Iris pigment epithelial cell (primary cell): ENCODE results near the gene RNU6-1.
A peak's percentile ranks its signal among the peaks of the same experiment; 100 is the strongest.

Experiments used
- DNase-seq: peaks from one replicate; pipeline ENCODE4 v3.0.0-alpha.2; 2011; ENCODE audit warnings: low read depth

Gene RNU6-1

DNA sequence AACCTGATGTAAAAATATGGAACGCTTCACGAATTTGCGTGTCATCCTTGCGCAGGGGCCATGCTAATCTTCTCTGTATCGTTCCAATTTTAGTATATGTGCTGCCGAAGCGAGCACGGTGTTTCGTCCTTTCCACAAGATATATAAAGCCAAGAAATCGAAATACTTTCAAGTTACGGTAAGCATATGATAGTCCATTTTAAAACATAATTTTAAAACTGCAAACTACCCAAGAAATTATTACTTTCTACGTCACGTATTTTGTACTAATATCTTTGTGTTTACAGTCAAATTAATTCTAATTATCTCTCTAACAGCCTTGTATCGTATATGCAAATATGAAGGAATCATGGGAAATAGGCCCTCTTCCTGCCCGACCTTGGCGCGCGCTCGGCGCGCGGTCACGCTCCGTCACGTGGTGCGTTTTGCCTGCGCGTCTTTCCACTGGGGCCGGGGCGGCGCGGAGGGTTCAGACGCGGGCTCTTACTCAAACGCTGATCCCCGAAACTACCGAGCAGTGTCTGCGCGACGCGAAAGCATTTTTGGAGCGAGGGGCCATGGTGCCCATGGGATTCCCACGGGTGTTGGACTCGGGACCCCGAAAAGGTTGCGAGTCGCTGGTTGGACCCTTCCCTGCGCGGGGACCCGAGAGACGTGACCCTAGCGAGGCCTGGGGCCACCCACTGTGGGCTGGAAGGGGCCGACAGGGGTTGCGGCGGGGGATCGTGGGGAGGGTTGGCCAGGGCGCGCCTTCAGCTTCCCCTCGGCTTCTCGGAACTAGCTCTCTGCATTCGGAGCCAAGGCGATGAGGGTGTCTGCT is at the start of gene RNU6-1:
RNU6-1 (minus strand) TSS at position 117 of the 820 bp plus-strand sequence.
- DNase-seq: peak; percentile 88

DNA sequence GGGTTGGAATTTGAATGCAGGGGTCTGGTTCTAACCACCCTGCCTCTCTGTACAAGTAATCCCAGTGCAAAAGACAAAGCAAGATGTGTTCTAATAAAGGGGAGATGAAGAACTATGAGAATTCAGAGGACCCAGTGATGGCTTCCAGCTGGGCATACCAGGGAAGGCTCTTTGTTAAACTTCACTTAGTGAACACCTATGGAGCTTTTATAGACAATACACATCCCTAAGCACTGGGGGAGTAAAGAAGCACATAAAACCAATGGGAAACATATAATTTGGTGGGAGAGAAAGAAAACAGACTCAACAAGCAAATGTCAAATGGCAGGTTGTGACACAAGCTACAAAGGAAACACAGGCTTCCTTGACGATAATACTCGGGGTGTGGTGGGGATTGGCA is 47.9 kb upstream of the RNU6-1 start:
- DNase-seq: no peak

DNA sequence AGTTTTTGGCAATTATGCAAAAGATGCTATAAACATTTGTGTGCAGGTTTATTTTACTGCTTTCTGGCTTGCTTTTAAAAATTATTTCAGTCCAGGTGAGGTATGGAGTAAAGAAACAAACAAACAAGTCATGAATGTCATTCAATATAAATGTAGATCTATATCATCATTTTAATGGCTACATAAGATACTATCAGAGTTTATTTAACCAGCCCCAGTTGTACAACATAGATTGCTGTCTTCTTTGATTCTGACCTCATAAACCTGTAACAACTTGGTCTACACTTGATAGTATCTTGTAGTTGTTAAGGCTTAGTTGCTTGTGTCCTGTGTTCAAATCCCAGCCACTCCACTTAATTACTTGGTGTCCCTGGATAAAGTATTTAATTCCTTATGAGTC is 46.0 kb upstream of the RNU6-1 start:
- no peak for DNase-seq

DNA sequence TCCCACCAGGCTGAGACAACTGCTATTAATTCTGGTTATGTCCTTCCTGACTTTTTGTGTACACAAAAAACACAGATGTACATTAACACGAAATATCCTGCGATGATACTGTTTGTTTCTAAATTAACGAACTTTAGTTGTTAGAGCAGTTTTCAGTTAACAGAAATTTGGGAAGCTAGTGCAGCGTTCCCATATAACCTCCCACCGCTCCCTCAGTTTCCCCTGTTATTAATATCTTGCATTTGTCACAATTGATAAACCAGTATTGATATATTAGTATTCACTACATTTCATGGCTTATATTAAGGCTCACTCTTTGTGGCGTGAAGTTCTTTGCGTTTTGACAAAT is 45.3 kb upstream of the RNU6-1 start:
- no peak for DNase-seq

DNA sequence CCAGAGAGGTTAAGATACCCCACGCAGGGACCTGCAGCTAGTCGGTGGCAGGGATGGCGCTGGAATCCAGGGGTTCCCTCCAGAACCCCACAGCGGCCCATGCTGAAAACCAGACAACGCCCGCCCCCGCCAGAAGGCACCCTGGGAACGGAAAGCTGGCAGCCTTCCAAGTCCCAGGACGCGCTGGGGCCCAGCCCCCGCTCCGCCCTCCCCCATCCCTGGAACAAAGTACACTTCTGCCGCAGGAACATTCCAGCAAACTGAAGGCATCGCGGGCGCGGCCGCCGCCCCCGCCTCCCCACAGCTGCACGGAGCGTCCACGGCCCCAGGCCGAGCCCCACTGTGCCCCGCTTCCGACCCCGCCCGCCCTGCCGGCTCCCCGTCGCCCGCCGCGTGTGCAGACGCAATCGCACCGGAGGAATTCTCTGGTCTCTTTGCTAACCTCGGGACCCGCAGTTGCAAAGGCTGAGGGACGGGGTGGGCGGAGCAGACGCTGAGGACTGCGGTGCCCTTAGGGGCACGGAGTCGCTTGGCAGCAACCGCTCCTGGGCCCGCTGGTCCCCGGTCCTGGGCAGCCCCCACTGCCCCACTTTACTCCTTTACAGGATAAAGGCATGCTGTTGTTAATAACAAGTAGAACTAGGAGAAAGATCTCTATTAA is 44.8 kb upstream of the RNU6-1 start:
- DNase-seq: peak; percentile 89

DNA sequence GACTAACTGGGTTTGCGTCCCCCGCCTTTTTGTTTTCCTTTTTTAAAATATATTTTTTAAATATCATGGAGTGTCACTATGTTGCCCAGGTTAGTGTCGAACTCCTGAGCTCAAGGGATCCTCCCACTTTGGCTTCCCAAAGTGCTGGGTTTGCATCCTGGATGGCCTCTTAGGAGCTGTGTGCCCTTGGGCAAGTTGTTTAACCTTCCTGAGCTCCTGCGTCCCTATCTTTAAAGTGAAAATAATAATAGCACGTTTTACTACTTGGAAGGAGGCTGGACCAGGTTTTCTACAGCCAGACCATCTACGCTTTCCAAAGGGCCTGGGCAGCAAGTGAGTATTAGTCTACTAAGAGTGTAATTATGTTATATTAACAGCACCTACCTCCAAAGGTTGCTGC is 44.2 kb upstream of the RNU6-1 start:
- no peak for DNase-seq

DNA sequence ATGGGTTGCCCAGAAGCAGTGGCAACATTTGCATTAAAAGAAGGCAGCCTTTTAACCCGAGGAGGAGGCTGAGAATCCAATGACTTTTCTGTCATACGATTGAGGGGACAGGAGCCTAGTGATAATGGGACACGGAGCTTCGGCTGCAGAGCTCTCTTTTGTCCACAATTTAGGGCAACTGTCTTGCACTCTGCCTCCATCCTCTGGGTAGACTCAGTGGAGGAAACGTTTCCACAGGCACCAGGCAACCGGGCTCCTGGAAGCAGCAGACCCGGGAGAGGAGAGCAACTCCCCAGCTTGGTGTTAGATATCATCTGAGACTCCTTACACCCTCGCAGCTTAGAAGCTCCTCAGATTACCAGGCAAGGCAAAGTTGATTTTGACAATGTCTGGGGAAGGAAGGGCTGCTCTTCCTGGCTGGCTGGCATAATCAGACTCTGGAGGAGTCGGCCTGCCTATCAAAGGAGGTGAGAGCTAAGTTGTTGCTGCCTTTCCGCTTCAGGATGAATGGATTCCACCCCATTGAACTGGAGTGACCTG is 43.5 kb upstream of the RNU6-1 start:
- no peak for DNase-seq

DNA sequence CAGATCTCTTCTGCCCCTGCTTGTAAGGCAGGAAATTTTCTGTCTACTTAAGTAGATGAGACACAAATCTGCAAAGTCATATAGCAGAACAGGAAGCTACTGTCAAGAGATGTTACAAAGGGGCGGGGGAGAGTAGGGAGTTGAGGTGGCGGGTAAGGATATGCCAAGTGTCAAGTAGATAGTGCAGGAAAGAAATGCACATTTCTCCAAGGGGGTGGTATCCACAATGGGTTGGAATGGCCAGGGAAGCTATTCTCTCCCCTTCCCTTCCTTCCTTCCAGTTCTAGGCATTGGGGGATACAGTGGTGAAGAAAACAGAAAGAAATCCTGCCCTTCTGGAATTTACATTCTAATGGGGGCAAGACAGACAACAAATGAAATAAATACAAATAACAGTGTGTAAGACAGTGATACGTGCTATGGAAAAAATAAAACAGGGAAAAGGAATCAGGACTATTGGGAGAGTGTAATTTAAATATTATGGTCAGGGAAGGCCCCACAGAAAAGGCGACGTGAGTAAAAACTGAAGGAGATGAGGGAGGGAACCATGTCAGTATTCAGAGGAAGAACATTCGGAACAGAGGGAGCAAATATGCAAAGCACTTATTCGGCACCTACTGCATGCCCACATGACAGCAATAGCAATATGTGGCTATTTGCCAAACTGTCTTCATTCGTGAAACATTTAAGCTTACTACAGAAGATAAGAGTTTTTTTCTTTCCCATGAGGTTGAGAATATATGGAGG is 42.8 kb upstream of the RNU6-1 start:
- DNase-seq: peak; percentile 44

DNA sequence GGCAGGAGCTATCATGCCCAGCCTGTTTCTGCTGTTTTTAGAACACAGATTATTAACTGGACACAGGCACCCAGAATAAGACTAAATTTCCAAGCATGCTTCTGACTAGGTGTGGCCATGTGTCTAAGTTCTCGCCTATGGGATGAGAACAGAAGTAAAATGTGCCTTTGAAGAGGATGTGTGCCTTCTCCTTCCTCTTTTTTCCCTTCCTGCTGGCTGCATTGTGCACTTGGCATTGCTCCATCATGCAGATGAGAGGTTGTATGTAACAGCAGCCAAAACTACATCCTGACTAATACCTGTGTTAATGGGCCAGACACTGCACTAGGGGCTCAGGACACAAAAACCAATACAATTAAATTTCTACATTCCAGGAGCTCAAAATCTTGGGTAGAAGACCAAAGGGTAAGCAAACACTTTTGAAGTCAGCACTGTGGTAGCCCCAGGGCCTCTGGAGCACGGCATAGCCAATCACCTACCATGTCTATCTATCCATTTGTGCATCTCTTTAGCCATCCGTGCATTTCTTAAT is 40.9 kb upstream of the RNU6-1 start:
- DNase-seq: peak; percentile 28

DNA sequence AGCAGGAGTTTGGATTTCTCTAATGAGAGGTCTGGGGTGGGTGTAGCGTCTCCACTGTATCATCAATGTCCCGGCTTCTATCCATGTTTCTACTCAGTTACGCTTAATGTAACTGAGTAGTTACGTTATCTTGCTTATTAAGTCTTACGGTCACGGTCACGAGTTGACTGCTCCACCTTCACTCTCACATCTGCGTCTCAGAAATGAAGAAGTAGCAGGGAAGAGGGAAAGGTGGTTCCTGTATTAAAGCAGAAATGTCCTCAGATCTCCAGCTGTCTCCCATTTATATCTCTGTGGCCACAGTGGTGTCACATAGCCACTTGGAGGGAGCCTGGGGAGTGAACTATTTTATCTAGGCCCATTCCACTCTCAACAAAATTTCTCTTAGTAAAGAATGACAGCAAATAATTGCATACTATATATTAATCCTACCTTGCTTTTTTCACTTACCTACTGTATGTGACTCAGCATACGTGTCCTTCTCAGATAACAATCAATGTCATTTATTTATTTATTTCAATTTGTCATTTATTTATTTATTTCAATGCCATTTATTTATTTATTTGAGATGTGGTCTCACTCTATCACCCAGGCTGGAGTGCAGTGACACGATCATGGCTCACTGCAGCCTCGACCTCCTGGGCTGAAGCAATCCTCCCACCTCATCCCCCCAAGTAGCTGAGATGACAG is 39.7 kb upstream of the RNU6-1 start:
- no peak for DNase-seq

DNA sequence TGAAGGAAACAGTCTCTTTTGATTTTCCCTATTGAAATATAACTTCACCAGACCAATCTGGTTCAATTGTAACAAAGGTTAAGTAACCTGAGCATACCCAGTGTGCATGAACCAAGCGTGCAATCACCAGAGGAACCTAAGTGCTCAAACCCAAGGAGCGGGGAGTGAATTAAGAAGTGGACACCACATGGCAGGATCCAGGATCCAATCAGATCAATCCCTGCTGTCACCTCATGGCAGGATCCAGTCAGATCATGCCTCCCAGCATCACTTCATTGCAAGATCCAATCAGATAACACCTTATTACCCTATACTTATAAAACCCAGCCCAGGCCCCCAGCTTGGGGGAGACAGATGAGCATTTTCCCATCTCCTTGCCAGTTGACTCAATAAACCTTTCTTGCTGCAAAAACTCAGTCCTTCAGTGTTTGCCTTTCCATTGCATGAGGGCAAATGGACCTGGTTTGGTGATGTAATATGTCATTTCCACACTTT is 38.9 kb upstream of the RNU6-1 start:
- DNase-seq: no peak

DNA sequence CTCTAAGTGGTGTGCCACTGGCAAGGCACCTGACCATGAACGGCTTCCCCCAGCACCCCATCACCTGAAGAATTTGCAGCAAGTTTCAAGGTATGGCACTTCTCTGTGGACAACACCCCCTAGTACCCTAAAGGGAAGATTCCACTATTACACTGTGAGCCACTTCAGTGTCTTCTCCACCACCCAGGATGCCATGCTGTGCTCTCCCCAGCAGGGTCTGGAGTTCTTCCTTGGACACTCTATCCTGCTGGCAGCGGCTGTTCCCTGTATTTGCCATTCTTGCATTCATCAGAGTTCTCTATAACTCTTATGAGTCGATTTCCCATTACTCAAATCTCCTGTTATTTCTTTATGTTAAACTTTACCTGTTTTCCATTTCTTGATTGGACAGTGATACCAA is 33.9 kb upstream of the RNU6-1 start:
- DNase-seq: no peak

DNA sequence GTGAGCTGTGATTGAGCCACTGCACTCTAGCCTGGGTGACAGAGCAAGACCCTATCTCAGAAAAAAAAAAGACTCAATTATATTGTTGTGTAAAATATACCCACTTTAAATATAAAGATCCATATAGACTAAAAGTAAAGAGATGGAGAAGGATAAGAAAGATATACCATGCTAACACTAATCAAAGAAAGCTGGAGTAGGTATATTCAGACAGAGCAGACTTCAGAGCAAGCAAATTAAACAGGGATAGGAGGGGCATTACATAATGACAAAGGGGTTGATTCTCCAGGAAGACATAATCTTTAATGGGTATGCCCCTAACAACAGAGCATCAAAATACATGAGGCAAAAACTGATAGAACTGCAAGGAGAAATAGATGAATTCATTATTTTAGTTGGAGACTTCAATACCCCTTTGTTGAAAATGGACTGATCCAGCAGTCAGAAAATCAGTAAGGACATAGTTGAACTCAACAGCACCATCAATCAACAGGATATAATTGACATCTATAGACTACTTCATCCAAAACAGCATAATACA is 31.1 kb upstream of the RNU6-1 start:
- DNase-seq: no peak

DNA sequence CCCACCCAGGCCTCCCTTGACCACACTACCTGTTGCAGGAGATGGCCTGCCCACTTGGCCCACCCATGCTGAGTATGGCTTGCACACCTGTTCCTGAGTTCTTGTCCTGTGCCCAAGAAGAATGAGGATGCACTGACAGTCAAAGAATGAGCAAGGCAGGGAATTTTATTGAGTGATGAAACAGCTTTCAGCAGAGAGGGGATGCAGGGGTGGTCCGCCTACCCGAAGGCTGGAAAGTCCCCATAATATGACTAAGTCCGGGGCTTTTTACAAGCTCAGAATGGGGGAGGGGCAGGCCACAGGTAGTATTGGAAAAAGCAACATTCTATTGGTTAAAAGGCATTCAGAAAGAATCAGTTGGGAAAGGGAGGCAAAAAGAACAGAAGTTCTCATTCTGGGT is 29.9 kb upstream of the RNU6-1 start:
- no peak for DNase-seq

DNA sequence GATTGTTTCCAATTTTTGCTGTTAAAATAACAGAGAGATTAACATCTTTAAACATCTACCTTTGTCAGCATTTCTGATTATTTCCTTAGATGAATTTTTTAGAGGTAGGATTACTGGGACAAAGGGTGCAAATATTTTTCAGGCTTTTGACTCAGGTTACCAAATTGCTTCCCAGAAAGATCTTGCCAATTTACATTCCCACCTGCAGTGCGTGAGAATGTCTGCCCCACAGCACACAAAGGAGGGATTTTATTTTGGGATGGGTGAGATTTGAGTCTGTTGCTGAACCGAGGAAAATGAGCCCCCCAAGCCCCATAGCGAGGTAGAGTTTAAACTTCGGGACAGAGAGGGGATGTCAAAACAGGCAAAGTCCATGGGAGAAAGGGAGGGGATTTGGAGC is 25.9 kb upstream of the RNU6-1 start:
- DNase-seq: no peak

DNA sequence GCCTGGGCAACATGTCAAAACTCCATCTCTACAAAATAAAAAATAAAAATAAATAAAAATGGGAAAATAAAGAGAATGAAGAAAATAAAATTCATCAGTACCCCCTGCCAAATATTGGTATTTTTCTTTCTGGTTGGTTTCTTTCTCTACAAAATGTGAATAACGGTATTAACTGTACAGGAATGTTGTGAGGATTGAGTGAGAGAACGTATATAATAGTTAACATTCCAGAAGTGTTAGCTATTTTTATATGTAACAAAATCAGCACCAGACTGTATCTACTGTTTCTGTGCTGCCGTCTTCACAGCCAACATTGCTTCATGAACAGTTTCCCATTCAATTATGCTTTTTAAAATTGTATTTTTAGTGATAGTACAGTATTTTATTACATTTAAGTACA is 25.5 kb upstream of the RNU6-1 start:
- peak; percentile 50 for DNase-seq

DNA sequence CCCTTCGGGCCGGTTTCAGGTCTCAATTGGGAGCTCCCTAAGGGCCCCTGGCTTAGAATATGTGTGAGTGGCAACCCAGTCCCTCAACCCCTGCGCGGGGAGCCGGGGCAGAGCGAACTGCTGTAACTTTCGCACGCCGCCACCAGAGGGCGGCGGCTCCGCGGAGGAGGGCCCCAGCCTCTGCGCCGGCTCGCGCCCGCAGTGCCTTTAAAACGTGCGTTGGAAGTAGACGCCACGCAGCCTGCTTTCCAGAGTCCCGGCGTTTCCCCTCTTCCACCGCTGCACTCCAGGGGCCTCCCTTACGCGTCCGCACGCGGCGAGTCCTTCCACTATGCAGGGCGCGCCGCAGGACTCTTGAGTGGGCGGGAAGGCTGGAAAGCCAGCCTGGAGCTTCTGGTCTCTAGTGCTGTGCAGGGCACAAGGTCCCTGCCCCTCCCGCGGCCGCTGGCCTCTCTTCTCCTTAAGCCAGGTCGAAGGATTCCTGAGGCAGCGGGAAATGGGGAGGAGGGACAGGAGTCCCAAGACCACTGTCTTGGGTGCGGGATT is 23.7 kb upstream of the RNU6-1 start:
- DNase-seq: peak; percentile 72

DNA sequence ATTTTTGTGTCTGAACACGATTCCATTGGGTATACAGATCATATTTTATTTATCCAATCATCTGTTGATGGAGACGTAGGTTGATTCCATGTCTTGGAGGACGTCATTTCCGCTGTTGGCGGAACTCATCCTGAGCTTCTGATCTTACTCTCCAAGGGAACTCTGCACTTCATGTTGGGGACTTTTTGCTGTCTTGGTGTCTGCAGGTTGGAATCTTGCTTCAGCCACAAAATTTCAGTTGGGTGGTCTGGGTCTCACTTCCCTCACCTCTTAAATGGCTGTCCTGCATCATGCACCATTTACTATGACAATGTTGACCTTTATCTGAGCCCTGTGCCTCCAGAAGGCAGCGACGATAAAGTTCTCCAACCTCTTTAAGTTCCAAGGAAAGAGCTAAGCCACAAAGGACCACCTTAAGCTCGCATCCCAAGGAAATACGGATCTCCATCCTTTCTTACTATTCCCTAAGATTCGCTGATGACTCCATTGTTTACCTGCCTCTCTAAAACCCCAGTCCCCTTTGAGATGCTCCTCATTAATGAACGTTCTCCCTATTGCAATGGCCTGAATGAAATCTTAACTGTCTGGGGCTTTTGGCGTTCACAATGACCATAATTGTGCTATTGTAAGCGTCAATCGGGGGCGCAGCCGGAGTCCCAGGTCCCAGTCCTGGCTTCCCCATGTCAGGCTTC is 23.1 kb upstream of the RNU6-1 start:
- no peak for DNase-seq

DNA sequence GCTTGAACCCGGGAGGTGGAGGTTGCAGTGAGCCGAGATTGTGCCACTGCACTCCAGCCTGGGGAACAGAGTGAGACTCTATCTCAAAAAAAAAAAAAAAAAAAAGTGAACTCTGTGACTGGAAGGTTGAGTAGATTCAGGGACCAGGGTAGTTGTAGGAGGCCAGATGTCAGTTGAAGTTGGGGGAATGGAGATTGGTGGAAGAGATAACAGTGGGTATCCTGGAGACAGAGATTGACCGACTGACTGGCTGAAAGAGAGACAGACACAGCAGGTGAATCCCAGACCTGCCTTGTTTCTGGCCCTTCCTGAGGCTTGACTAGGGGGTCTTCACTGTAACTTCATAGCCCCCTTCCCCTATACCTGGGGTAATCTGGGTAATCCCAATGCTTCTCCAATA is 22.1 kb upstream of the RNU6-1 start:
- DNase-seq: no peak

DNA sequence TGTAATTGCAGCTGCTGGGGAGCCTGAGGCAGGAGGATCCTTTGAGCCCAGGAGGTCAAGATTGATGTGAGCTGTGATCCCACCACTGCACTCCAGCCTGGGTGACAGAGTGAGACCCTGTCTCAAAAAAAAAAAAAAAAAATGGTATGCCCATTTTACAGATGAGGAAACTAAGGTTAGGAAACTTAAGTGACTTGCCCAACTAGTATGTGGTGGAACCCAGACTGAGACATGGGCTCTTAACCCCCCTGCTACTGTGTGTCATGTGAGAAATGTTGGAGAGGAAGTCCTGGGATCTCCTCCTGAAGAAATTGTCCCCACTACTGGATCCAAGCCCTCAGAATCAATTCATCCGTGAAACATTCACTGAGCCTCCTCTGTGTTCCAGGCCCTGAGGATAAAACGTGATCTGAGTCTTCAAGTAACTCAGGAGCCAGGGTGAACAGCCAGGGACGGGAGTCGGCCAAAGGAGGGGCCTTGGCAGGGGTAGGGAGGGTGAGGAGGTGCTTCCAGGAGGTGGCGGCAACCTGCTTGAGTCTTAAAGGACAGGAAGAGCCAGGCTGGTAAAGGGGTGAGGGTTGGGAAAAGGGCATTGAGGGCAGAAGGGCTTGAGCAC is 19.6 kb upstream of the RNU6-1 start:
- DNase-seq: no peak
